22Rv1 (cell line): Measurements from ENCODE around the gene KIF18A.

ENCODE experiments used
- ZFX ChIP-seq: fragments of 450-650 bp; IDR thresholded peaks from 2 replicates; pipeline ENCODE4 v1.6.1; 2017; ENCODE audit warnings: antibody characterized with exemption, borderline replicate concordance
- TF ChIP-seq, protein P1 (sequence below): fragments of 450-650 bp; IDR thresholded peaks from 2 replicates; pipeline ENCODE4 v1.5.1; 2017; ENCODE audit warnings: mild to moderate bottlenecking

DNA sequence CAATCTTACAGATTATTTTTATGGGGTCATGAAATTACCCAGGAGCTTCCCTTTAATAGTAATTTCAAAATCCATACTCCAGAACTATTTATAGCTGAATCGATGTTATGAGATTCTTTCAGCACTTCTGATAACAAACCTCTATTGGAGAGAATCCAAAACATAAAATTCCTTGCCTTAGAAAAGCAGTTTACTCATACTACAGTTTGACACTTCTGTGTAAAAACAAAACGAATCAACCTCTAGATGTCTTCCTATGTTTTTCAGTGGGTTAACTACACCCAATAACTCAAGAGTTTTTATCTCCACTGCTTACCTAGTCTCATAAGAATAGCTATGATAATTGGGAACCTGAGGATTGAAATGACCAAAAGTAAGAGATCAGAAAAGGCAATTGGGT lies 35.6 kb downstream of the KIF18A start:
- TF ChIP-seq, protein P1, sequence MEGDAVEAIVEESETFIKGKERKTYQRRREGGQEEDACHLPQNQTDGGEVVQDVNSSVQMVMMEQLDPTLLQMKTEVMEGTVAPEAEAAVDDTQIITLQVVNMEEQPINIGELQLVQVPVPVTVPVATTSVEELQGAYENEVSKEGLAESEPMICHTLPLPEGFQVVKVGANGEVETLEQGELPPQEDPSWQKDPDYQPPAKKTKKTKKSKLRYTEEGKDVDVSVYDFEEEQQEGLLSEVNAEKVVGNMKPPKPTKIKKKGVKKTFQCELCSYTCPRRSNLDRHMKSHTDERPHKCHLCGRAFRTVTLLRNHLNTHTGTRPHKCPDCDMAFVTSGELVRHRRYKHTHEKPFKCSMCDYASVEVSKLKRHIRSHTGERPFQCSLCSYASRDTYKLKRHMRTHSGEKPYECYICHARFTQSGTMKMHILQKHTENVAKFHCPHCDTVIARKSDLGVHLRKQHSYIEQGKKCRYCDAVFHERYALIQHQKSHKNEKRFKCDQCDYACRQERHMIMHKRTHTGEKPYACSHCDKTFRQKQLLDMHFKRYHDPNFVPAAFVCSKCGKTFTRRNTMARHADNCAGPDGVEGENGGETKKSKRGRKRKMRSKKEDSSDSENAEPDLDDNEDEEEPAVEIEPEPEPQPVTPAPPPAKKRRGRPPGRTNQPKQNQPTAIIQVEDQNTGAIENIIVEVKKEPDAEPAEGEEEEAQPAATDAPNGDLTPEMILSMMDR = no peak
- no peak for TF ChIP-seq ZFX
